Measurements from ENCODE around the gene FANCG. TPM values are rescaled to one million over a fixed set of nuclear protein-coding genes. Genes with fewer than 3 reads are reported as not detected.

The FANCG gene
- polyA plus RNA-seq, 1 donor = 58.0 TPM

- no peak for DNase-seq
Observed at GRCh38 chr9:35067056-35067455, 12.7 kb downstream of the FANCG start.

GRCh38 chr9:35060548-35061207 is 19.1 kb downstream of the FANCG start:
- DNase-seq = no peak

GRCh38 chr9:35059438-35059837 is 20.3 kb downstream of the FANCG start:
- DNase-seq = no peak

GRCh38 chr9:35057271-35057620 is 22.5 kb downstream of the FANCG start:
- DNase-seq = no peak

- no peak for DNase-seq
Observed at GRCh38 chr9:35056571-35057270, 23.0 kb downstream of the FANCG start.

- DNase-seq = no peak
Observed at GRCh38 chr9:35054871-35055644, 24.7 kb downstream of the FANCG start.

- no peak for DNase-seq
Observed at GRCh38 chr9:35054185-35054835, 25.4 kb downstream of the FANCG start.

- no peak for DNase-seq
Observed at GRCh38 chr9:35051069-35051967, 28.4 kb downstream of the FANCG start.

DNA sequence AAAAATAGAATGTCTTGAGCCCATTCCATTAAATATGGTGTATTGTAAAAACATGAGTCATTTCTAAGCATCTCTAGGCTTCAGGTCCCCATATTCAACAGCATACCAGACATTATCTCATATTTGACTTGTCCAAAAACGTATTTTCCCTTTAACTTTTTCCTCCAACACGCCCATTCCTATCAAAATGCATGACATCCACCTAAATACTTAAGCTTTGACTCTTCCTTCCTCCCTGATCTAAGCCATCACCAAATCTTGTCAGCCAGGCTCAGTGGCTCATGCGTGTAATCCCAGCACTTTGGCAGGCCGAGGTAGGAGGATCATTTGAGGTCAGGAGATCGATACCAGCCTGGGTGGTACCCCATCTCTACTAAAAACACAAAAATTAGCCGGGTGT is 31.2 kb downstream of the FANCG start:
- DNase-seq = no peak

- no peak for DNase-seq
Observed at GRCh38 chr9:35044071-35044470, 35.7 kb downstream of the FANCG start.

DNA sequence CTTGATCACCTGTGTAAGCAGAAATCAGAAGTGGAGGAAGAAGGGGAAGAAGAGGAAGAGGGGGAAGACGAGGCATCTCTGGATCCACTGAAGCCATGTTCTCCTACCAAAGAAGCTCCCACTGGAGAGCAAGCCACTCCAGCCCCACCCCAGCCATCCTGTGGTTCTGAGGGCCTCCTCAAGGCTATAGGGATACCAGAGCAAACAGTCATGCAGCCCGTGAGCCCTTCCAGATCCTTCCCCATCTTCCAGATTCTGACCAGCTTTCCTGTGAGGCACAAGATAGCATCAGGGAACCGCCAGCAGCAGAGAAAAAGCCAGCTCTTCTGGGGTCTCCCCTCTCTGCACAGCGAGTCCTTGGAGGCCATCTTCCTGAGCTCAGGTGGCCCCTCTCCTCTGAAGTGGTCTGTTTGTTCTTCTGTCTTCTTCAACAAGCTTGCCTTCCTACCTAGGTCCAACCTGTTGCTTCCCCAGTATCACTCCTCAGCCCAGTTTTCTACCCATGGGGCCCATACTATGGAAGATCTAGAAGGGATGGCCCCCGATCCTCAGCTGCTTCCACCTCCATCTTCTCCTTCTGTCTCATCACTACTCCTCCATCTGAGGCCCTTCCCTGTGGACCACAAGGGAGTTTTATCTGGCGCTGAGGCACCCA is 36.7 kb downstream of the FANCG start:
- DNase-seq = no peak

- no peak for DNase-seq
Observed at GRCh38 chr9:35042081-35042604, 37.6 kb downstream of the FANCG start.

DNA sequence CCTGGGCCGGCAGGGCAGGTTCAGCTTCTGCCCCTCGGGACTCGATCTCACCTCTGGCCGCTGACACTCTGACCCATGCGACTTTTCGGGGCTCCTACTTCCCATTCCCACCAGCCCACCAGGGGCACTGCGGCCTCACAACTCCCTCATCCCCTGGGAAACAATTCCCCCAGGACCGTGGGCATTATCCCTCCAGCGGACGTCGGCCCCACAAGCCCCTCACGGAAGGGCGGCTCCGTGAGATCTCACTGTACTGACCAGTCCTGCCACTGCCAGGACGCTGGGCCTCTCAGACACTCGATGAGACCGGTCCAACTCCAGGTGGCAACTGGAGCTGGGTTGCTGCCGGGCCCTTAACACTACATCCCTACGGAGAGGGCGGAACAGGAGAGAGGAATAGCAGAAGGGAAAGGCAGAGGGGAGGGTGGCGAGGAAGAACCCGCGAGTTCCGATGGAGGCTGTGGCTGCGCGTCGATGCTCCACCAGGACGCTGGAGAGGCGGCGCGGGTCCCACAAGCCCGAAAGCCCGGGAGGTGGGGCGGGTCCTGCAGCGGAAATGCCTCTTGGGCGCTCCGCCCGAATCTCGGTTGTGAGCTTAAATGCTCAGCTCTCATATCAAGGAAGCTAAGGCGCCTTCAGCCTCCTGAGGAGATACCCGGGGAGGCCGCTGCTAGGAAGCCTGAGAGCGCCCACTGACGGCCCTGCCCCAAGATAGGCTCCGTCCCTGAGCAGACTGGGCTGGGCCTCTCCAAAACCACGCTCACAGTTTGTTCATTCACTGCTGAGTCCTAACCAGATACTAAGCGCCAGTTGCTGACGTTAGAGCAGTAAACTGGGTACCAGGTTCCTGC is 43.7 kb downstream of the FANCG start:
- DNase-seq = peak; percentile 28

GRCh38 chr9:35033101-35033500 is 46.6 kb downstream of the FANCG start:
- no peak for DNase-seq

GRCh38 chr9:35029852-35030251 is 49.9 kb downstream of the FANCG start:
- no peak for DNase-seq

GRCh38 chr9:35029241-35029640 is 50.5 kb downstream of the FANCG start:
- DNase-seq = no peak

GRCh38 chr9:35028341-35028740 is 51.4 kb downstream of the FANCG start:
- DNase-seq = no peak

DNA sequence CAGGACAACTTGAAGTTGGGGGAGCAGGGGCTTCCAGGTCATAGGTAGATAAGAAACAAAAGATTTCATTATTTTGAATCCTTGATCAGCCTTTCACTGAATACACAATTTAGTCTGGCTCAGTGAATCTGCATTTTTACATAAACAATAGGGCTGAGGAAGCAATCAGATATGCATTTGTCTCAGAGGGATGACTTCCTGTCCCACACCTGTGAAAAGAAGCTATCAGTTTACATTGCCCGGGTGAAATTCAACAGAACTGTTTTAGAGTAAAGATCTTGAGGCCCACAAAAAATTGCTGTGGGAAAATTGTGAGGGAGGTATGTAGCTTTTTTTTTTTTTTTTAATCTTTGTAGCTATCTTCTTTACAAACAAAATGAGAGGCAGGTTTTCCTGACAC is 51.9 kb downstream of the FANCG start:
- DNase-seq = no peak

DNA sequence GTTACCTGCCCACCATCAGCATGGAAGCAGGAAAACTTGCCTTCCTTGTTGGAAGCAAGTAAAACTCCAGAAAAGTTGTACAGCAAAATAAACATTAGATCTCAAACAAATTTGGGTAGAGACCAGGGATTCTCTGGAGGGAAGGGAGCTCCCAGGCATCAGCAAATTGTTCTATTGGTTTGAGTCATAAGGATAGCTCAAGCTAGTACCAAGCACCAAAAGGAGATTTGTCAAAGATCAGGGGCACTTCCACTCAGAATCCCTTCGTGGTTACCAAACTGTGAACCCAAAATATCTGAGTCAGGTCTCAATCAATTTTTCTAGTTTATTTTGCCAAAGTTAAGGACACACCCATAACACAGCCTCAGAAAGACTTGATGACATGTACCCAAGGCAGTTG is 52.4 kb downstream of the FANCG start:
- DNase-seq = no peak

- DNase-seq = no peak
Observed at GRCh38 chr9:35026671-35027070, 53.1 kb downstream of the FANCG start.

Measured in left kidney (tissue), 2 donors.